HepG2 (cell line): Measurements from ENCODE around the gene PPP1R12A. TPM values are rescaled to one million over a fixed set of nuclear protein-coding genes. Genes with fewer than 3 reads are reported as not detected.

Experiments used
- ATAC-seq: fragments of 200-7000 bp; cut with Tn5 transposase; 3 replicates; pipeline ENCODE4 v1.9.1; 2020; ENCODE audit warnings: mild to moderate bottlenecking, moderate library complexity
- BruUV-seq: library from RNA; stranded (reverse); fragments of 400-500 nt; replicated peaks from 2 replicates; lab custom pipeline; 2021; lab: Mats Ljungman, UMichigan
- CTCF ChIA-PET: fragments of 300-600 bp; formaldehyde crosslinking; extraction: SDS; loops from one replicate; lab custom pipeline; 2021; ENCODE audit warnings: low total read pairs, inconsistent platforms, low intra/inter-chr PET ratio; lab: Yijun Ruan, JAX
- POLR2A ChIA-PET: fragments of 350-600 bp; sonication (Branson Sonifier 250); formaldehyde crosslinking; loops from one replicate; lab custom pipeline; 2020; ENCODE audit warnings: antibody characterized with exemption, inconsistent platforms; lab: Yijun Ruan, JAX
- DNase-seq: peaks from one replicate; pipeline ENCODE4 v3.0.0-alpha.2; 2015; ENCODE audit warnings: low spot score
- FAIRE-seq: peaks from 3 replicates; lab custom pipeline; 2011; peaks lifted over from hg19 to GRCh38; lab: Jason Lieb, UNC
- H2AFZ ChIP-seq: one replicate; pipeline ENCODE4 v1.6.1; 2011; ENCODE audit warnings: low read length, inconsistent platforms
- H3K27ac ChIP-seq: fragments of 300-600 bp; 3 replicates; pipeline ENCODE4 v1.8.0; 2011; ENCODE audit warnings: mixed run types, mild to moderate bottlenecking, mixed read lengths, low read length, inconsistent platforms; ENCODE audit not compliant: insufficient read depth; ENCODE audit errors: extremely low read length
- H3K27me3 ChIP-seq, 2 experiments: fragments of 200-600 bp in 1 of 2; 2 replicates in 1 of 2; 3 replicates in 1 of 2; pipeline versions ENCODE4 v1.6.0 to v1.8.0; 2011; ENCODE audit warnings: low read length in 2 of 2, mild to moderate bottlenecking in 2 of 2, moderate library complexity in 2 of 2, inconsistent platforms in 1 of 2; ENCODE audit not compliant: insufficient read depth in 2 of 2, control insufficient read depth in 1 of 2
- H3K36me3 ChIP-seq, 2 experiments: fragments of 200-600 bp in 1 of 2; replicated peaks in 1 of 2; 2 replicates in 1 of 2; 3 replicates in 1 of 2; pipeline versions ENCODE4 v1.5.1 to v1.8.0; 2011; ENCODE audit warnings: low read length in 2 of 2, inconsistent platforms in 1 of 2; ENCODE audit not compliant: insufficient read depth in 2 of 2, control insufficient read depth in 1 of 2
- H3K4me1 ChIP-seq: 2 replicates; pipeline ENCODE4 v1.5.1; 2012; ENCODE audit warnings: low read length, inconsistent platforms; ENCODE audit not compliant: insufficient read depth
- H3K4me2 ChIP-seq: 2 replicates; pipeline ENCODE4 v1.6.0; 2011; ENCODE audit warnings: low read depth, low read length, inconsistent platforms
- H3K4me3 ChIP-seq, 3 experiments: fragments of 200-600 bp in 1 of 3; sonication (generic), shearing (Covaris generic) in 1 of 3; replicated peaks in 1 of 3; 2 replicates each; pipeline ENCODE4 v1.5.1; 2011 to 2016; ENCODE audit warnings: low read length in 3 of 3, inconsistent platforms in 2 of 3, low read depth in 2 of 3, mild to moderate bottlenecking in 2 of 3, control low read depth in 1 of 3, mixed read lengths in 1 of 3; ENCODE audit not compliant: insufficient read depth in 1 of 3
- H3K79me2 ChIP-seq: one replicate; pipeline ENCODE4 v1.6.1; 2011; ENCODE audit warnings: low read length, inconsistent platforms; ENCODE audit not compliant: insufficient read depth
- H3K9ac ChIP-seq: 2 replicates; pipeline ENCODE4 v1.6.0; 2011; ENCODE audit warnings: mild to moderate bottlenecking, low read depth, low read length, inconsistent platforms; ENCODE audit not compliant: insufficient read depth
- H3K9me3 ChIP-seq: 2 replicates; pipeline ENCODE4 v1.5.1; 2012; ENCODE audit warnings: mild to moderate bottlenecking, low read length
- H4K20me1 ChIP-seq: 2 replicates; pipeline ENCODE4 v1.6.0; 2011; ENCODE audit warnings: inconsistent platforms, mild to moderate bottlenecking, low read length, moderate library complexity; ENCODE audit not compliant: insufficient read depth
- HOXA5 ChIP-seq: sonication (generic); formaldehyde crosslinking; IDR thresholded peaks from 2 replicates; pipeline ENCODE4 v1.4.0; 2020; ENCODE audit warnings: missing genetic modification reagents
- PAWR ChIP-seq: sonication (generic); formaldehyde crosslinking; IDR thresholded peaks from 2 replicates; pipeline ENCODE4 v1.4.0; 2020; ENCODE audit warnings: missing genetic modification reagents, mild to moderate bottlenecking, borderline replicate concordance
- SRSF1 ChIP-seq: fragments of 200-400 bp; formaldehyde crosslinking; optimal IDR thresholded peaks from 2 replicates; pipeline ENCODE3; 2017; ENCODE audit warnings: mild to moderate bottlenecking, low read depth, low read length, moderate library complexity
- ZMYM3 ChIP-seq: sonication (generic); formaldehyde crosslinking; IDR thresholded peaks from 2 replicates; pipeline ENCODE4 v1.5.1; 2020; ENCODE audit warnings: mild to moderate bottlenecking, missing genetic modification reagents
- ZNF383 ChIP-seq: sonication (generic); formaldehyde crosslinking; IDR thresholded peaks from 2 replicates; pipeline ENCODE4 v1.4.0; 2020; ENCODE audit warnings: missing genetic modification reagents, mild to moderate bottlenecking, borderline replicate concordance
- in situ Hi-C: cut with HindIII; loops from 2 replicates; pipeline ENCODE4 v1.10.0; 2017; ENCODE audit warnings: low pct_unique_long_range_greater_than_20kb; ENCODE audit not compliant: extremely low pct_ligation_motif_present
- intact Hi-C: fragments of 100-400 bp; cut with micrococcal nuclease; formaldehyde crosslinking; loops from one replicate; pipeline ENCODE4 v1.10.0; 2022; ENCODE audit not compliant: unreplicated experiment
- polyA plus RNA-seq, 8 experiments: library from polyadenylated mRNA; depleted of rRNA in 3 of 8; stranded (reverse) in 7 of 8; unstranded in 1 of 8; fragments of >200 nt; fragmentation: Illumina TruSeq in 4 of 8; extraction: Trizol in 4 of 8; gene quantifications; 2 replicates each; pipeline versions ENCODE4 v1.2.1 to v1.2.3, GENCODE V29; 2011 to 2016; ENCODE audit warnings: low read depth in 4 of 8, missing spikeins in 1 of 8, mixed read lengths in 1 of 8; ENCODE audit not compliant: insufficient read depth in 1 of 8
- total RNA-seq, 5 experiments: library from RNA; depleted of rRNA; stranded (reverse); fragments of >200 nt; fragmentation: Illumina TruSeq; extraction: Trizol; gene quantifications; 2 replicates each; pipeline ENCODE4 v1.2.3, GENCODE V29; 2016; ENCODE audit warnings: low read depth in 1 of 5
- TF ChIP-seq, protein P1 (sequence below): sonication (generic); formaldehyde crosslinking; conservative IDR thresholded peaks from 2 replicates; pipeline ENCODE4 v1.8.0; 2022; ENCODE audit warnings: mild to moderate bottlenecking, moderate library complexity, missing genetic modification reagents
- TF ChIP-seq, protein P2 (sequence below): sonication (generic); formaldehyde crosslinking; IDR thresholded peaks from 2 replicates; pipeline ENCODE4 v1.9.0; 2021; ENCODE audit warnings: missing genetic modification reagents, borderline replicate concordance

The PPP1R12A gene
- total and polyA plus RNA-seq, 2 of the 13 experiments (the other 11 are each of a cell fraction or from before 2014, with no cell fraction given), result 23.8 to 50.0 TPM

DNA sequence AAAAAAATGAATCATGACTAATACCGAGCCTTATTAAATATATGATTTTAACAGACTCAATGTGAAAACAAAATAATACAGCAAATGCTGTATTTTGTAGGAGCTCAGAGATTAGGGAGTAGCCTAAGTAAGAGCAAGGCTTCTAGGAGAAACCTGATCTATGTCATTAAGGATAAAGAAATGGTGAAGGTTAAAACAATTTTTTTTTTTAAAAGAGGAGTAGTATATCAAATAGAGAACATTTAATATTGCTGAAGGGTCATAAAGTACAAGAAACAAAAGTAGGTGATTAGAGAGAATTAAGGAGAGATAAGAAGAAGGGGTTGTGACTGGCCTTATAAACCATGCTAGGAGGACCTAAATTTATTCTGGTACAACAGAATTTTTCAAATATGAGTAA lies 39.1 kb downstream of the PPP1R12A start (continued):
- TF ChIP-seq, protein P1, sequence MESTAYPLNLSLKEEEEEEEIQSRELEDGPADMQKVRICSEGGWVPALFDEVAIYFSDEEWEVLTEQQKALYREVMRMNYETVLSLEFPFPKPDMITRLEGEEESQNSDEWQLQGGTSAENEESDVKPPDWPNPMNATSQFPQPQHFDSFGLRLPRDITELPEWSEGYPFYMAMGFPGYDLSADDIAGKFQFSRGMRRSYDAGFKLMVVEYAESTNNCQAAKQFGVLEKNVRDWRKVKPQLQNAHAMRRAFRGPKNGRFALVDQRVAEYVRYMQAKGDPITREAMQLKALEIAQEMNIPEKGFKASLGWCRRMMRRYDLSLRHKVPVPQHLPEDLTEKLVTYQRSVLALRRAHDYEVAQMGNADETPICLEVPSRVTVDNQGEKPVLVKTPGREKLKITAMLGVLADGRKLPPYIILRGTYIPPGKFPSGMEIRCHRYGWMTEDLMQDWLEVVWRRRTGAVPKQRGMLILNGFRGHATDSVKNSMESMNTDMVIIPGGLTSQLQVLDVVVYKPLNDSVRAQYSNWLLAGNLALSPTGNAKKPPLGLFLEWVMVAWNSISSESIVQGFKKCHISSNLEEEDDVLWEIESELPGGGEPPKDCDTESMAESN (CRISPR knock-in tag), result no peak
- TF ChIP-seq ZNF383 (CRISPR knock-in tag) (no peak), SRSF1 (no peak)

DNA sequence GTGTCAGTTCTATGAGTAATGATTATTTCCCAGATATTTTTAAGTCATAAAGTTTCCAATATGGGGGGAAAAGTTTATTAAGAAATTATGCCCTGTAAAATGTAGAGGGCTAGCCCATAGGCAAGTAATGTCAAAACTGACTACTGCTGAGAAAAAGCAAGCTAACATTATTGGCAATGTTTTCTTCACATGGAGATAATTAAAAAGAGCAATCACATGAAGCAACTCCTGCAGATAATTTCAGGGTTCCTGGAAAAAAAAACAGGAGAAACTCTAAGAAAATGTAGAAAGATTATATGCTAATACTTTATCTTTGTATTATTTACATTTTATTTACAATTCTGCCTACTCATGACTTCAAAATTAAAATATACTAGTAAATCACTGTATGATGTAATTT lies 39.8 kb downstream of the PPP1R12A start:
- H3K9me3 ChIP-seq, result no peaks in the 10 kb centered on the region
- TF ChIP-seq ZMYM3 (CRISPR knock-in tag) (no peak), HOXA5 (CRISPR knock-in tag) (no peak), PAWR (CRISPR knock-in tag) (no peak)
- TF ChIP-seq, protein P2, sequence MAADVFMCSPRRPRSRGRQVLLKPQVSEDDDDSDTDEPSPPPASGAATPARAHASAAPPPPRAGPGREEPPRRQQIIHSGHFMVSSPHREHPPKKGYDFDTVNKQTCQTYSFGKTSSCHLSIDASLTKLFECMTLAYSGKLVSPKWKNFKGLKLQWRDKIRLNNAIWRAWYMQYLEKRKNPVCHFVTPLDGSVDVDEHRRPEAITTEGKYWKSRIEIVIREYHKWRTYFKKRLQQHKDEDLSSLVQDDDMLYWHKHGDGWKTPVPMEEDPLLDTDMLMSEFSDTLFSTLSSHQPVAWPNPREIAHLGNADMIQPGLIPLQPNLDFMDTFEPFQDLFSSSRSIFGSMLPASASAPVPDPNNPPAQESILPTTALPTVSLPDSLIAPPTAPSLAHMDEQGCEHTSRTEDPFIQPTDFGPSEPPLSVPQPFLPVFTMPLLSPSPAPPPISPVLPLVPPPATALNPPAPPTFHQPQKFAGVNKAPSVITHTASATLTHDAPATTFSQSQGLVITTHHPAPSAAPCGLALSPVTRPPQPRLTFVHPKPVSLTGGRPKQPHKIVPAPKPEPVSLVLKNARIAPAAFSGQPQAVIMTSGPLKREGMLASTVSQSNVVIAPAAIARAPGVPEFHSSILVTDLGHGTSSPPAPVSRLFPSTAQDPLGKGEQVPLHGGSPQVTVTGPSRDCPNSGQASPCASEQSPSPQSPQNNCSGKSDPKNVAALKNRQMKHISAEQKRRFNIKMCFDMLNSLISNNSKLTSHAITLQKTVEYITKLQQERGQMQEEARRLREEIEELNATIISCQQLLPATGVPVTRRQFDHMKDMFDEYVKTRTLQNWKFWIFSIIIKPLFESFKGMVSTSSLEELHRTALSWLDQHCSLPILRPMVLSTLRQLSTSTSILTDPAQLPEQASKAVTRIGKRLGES (CRISPR knock-in tag), result no peak
- TF ChIP-seq, all 625 proteins: peak for 0
- H3K9ac ChIP-seq, result no peak overlapping the region
- peaks cover 22% of the 10 kb centered on the region for H3K4me1 ChIP-seq
- POLR2A ChIA-PET, result no interaction called here
- CTCF ChIA-PET, result no interaction called here
- H3K27ac ChIP-seq, result no peak overlapping the region
- no peak overlapping the region for H3K4me3 ChIP-seq
- H3K27me3 ChIP-seq, result no peaks in the 10 kb centered on the region
- in situ Hi-C loops (no loop called here), intact Hi-C loops (no loop called here)
- DNase-seq (no peak), ATAC-seq (no peak), FAIRE-seq (no peak)
- no peaks in the 10 kb centered on the region for H3K36me3 ChIP-seq
- H2AFZ ChIP-seq, result no peak overlapping the region
- no peak overlapping the region for H3K4me2 ChIP-seq
- H4K20me1 ChIP-seq, result peaks cover 10% of the 10 kb centered on the region
- BruUV-seq, result no TSS peak
- H3K79me2 ChIP-seq, result peaks cover 58% of the 10 kb centered on the region
